T-helper 1 cell (primary cell): ENCODE measurements around the gene NPB.

Experiments used
- DNase-seq, 5 donors: peaks; one replicate each; pipeline ENCODE4 v3.0.0-alpha.2; 2012 to 2020

NPB gene

DNA sequence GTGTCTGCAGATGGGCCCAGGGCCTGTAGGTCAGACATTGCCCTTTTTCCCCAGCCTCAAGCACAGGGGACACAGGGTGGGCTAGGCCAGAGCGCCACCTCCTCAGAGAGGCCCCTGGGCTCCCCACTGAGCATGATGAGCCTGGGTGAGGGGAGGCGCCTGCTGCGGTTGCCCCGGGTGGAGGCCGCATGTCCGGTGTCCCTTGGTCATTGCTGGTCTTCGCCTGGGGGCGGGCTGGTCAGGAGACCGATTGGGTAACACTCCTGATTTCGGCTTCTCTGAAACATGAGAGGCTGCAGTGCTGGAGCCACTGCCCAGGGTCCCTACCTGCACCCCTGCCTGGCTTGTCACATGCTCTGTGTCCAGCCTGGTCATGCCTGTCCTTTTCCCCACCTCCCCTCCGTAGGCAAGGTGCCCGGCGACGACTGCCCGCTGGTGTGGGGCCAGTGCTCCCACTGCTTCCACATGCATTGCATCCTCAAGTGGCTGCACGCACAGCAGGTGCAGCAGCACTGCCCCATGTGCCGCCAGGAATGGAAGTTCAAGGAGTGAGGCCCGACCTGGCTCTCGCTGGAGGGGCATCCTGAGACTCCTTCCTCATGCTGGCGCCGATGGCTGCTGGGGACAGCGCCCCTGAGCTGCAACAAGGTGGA is 2.4 kb upstream of the NPB start:
- DNase-seq: no peak

- DNase-seq: no peak
Measured at GRCh38 chr17:81900181-81900820, 1.7 kb upstream of the NPB start.

GRCh38 chr17:81901167-81902022 is 643 bp upstream of the NPB start:
- peak in 1 of 5 donors; percentile 9 for DNase-seq

DNA sequence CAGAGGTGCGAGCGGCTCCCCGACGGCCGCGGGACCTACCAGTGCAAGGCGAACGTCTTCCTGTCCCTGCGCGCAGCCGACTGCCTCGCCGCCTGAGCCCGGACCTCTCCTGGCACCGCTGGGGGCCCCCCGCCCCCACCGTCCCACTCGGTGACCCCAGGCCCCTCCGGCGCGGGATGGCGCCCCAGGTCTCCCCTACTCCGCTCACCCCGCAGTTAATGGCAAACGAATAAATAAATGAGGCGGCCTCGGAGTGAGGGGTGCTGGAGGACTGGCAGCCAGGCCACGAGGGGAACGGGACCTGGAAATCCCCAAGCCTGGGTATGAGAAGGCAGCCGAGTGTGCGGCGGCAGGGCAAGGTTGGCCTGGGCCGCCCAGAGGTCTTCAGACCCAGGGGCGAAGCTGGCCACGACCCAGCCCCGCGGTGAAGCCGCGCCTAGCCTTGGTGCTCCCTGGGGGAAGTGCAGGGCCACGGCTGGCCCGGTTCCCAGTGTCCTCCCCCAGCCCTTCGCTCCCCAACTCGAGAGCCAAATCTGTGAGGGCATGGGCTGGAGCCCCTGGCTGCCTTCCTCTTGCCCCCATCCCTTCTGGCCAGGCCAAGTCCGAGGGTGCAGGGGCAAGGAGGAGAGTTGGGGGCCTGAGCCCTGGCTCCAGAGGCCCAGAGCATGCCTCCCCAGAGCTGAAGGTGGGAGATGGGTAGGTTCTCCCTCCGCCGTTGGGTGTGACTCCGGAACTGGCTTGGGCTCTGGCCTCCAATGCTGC is 796 bp downstream of the NPB start:
- no peak for DNase-seq

- peak in 1 of 5 donors; percentile 11 for DNase-seq
Measured at GRCh38 chr17:81903415-81903831, 1.4 kb downstream of the NPB start.

GRCh38 chr17:81903896-81904599 is 2.0 kb downstream of the NPB start:
- no peak for DNase-seq

- peak in 1 of 5 donors; percentile 11 for DNase-seq
Measured at GRCh38 chr17:81904600-81905423, 2.8 kb downstream of the NPB start.

DNA sequence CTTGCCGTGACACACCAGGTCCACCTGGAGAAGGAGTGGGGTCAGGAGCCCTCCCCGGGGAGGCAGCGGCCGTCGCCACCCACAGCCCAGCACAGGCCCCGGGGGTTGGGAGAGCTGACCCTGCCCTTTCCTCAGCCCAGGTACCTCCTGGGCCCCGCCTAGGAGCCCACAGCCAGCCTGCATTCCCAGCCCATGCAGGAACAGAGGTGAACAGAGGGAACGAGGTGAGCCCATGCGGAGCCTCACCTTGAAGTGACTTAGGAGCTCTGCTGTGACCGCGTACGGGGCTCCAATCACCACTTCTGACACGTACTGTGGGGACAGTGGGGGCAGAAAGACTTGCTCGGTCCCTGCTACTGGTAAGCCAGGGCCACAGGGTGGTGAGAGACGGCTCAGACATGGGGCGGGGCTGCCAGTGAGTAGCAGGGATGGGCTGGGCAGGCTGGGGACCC is 3.4 kb downstream of the NPB start:
- DNase-seq: no peak

DNA sequence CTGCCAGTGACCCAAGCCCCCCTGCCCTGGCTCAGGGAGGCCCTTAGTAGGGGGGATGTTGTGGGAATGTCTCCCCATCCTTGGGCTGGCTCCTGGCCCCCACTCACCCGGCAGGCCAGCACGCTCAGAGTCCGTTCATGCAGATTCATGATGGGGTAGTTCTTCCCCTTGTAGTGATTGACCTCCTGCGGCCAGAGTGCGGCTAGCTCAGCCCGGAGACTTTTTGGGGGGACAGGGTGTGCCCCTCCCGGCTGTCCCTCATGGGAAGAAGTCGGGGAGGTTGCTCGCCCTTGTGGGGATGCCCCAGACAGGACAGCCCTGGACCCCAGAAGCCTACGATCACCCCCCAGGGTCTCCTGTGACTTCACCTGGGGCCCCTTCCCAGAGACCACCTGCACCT is 4.0 kb downstream of the NPB start:
- no peak for DNase-seq

DNA sequence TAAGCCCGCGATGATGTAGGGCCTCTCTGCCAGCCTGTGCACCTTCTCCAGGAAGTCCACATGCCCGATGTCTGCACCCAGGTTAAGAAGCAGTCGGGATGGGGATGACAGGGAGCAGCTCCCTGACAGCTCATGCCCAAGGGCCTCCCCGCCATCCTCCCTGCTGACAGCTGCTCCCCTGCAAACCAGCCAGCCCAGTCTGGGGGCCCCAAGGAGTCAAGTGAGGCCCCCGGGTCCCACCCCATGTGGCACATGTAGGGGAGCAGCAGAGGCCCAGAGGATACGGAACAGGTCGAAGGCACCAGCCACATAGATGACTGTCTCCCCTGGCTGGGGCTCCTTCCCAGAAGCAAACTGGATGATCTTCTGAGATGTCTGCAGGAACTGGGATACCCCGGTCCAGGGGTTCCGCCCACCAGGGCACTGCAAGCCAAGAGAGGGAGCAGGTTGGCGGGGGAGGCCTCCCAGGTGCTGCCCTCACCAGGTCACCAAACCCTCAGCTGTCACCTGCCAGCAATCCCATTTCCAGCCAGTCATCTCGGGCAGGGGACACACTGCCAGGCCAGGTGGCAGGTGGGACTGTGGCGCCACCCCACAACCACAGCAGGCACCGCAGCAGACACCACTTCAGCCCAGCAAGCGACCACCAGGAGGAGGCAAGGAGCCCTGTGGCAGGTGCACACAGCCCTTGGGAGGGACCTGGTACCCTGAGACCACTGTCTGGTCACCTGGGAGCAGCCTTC is 4.6 kb downstream of the NPB start:
- DNase-seq: peak in 1 of 5 donors; percentile 9

GRCh38 chr17:81907219-81908145 is 5.4 kb downstream of the NPB start:
- peak in 1 of 5 donors; percentile 9 for DNase-seq

DNA sequence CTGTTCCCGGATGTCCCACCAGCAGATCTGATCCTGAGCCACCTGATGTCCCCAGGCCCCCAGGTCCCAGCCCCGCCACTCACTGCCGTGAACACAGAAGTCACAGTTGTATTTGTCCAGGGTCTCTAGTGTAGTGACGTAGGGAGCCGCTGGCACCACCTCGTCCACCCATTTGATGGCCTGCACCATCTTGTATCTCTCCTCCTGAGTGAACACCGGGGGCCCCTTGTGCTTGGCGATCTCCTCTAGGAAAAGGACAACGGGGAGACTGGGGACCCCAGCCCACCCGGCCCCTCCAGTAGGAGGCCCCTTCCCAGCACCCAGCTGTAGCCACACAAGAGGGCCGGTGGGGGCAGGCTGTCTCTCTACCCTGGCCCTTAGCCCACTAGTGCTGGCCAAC is 6.8 kb downstream of the NPB start:
- no peak for DNase-seq

GRCh38 chr17:81909231-81909630 is 7.2 kb downstream of the NPB start:
- DNase-seq: no peak

GRCh38 chr17:81909966-81910839 is 8.2 kb downstream of the NPB start:
- no peak for DNase-seq

GRCh38 chr17:81910840-81911276 is 8.8 kb downstream of the NPB start:
- DNase-seq: no peak

- DNase-seq: peak; percentile 90 to 94 (median 93)
Measured at GRCh38 chr17:81911277-81911961, 9.4 kb downstream of the NPB start, which contains the start of gene PCYT2. Gene PCYT2, minus strand, starts transcription at chr17:81911399. Its CDS starts 44 bp downstream, at chr17:81911355.

GRCh38 chr17:81911969-81912368 is 9.9 kb downstream of the NPB start:
- DNase-seq: no peak
